ENCODE measurements around the gene TTR.

The TTR gene

GRCh38 chr18:31611511-31611910, 19.8 kb downstream of the TTR start:
- Mint-ChIP-seq H3K9me3 (no peaks in the 10 kb centered on the region), H3K27ac (no peak overlapping the region), H3K4me1 (peaks cover 17% of the 10 kb centered on the region), H3K36me3 (ENCODE audit: low read depth) (no peaks in the 10 kb centered on the region), H3K4me3 (no peak overlapping the region), H3K27me3 (ENCODE audit: low read depth) (peaks cover 4% of the 10 kb centered on the region)
- TF ChIP-seq, protein P1, sequence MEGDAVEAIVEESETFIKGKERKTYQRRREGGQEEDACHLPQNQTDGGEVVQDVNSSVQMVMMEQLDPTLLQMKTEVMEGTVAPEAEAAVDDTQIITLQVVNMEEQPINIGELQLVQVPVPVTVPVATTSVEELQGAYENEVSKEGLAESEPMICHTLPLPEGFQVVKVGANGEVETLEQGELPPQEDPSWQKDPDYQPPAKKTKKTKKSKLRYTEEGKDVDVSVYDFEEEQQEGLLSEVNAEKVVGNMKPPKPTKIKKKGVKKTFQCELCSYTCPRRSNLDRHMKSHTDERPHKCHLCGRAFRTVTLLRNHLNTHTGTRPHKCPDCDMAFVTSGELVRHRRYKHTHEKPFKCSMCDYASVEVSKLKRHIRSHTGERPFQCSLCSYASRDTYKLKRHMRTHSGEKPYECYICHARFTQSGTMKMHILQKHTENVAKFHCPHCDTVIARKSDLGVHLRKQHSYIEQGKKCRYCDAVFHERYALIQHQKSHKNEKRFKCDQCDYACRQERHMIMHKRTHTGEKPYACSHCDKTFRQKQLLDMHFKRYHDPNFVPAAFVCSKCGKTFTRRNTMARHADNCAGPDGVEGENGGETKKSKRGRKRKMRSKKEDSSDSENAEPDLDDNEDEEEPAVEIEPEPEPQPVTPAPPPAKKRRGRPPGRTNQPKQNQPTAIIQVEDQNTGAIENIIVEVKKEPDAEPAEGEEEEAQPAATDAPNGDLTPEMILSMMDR (IDR thresholded peaks at IDR 0.05; ENCODE audit: unreplicated experiment in 3 of 3), result no peak

- Mint-ChIP-seq H3K27ac (no peak overlapping the region), H3K4me1 (peaks cover 17% of the 10 kb centered on the region), H3K4me3 (no peak overlapping the region), H3K36me3 (ENCODE audit: low read depth) (no peaks in the 10 kb centered on the region), H3K27me3 (ENCODE audit: low read depth) (peaks cover 4% of the 10 kb centered on the region), H3K9me3 (no peaks in the 10 kb centered on the region)
- TF ChIP-seq, protein P1 (IDR thresholded peaks at IDR 0.05; ENCODE audit: unreplicated experiment in 3 of 3), result no peak
Measured at GRCh38 chr18:31612124-31612523, 20.4 kb downstream of the TTR start.

DNA sequence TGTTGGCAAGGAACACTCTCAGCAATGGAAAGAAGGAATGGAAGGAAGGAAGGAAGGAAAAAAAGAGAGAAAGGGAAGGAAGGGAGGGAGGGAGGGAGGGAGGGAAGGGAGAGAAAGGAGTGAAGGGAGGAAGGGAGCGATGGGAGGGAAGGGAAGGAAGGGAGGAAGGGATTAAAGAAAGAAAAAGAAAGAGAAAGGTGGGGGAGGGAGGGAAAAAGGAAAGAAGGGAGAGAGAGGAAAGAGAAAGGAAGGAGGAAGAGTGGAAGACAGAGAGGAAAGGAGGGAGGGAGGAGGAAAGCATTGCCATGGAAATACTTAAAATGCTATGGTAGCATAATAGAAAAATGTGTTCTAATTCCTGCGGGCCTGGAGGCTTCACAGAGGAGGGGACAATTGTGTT, 22.4 kb downstream of the TTR start:
- Mint-ChIP-seq H3K9me3 (no peaks in the 10 kb centered on the region), H3K4me1 (peaks cover 17% of the 10 kb centered on the region)
- TF ChIP-seq, protein P1 (IDR thresholded peaks at IDR 0.05; ENCODE audit: unreplicated experiment in 3 of 3), result no peak

DNA sequence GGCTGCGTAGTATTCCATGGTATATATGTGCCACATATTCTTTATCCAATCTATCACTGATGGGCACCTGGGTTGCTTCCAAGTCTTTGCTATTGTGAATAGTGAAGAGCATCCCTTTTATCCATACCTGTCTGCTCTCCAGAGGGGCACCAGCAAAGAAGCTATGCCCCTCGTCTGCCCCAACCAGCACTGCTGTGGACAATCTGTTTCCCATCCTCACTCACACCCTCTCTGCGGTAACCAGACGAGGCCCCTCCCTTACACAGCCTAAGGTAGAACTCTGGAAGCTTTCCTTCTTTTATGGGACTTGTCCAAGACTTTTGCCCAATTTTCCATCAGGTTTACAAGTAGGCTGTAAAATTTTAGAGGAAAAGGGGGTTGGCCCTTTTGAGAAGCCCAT, 24.9 kb downstream of the TTR start:
- H3K9me3 Mint-ChIP-seq, result no peaks in the 10 kb centered on the region
- no peaks in the 10 kb centered on the region for H3K4me1 Mint-ChIP-seq
- TF ChIP-seq, protein P1 (IDR thresholded peaks at IDR 0.05; ENCODE audit: unreplicated experiment in 3 of 3), result no peak
- H3K4me3 Mint-ChIP-seq, result no peak overlapping the region
- no peaks in the 10 kb centered on the region for H3K27me3 Mint-ChIP-seq (ENCODE audit: low read depth)
- peak overlapping the region in 1 of 3 experiments; percentile 16 for H3K27ac Mint-ChIP-seq
- H3K36me3 Mint-ChIP-seq (ENCODE audit: low read depth), result peaks cover 3% of the 10 kb centered on the region

More for the DNA sequence above, 22.4 kb downstream of the TTR start:
- Mint-ChIP-seq H3K27me3 (ENCODE audit: low read depth) (peaks cover 4% of the 10 kb centered on the region), H3K36me3 (ENCODE audit: low read depth) (no peaks in the 10 kb centered on the region), H3K4me3 (no peak overlapping the region), H3K27ac (no peak overlapping the region)

DNA sequence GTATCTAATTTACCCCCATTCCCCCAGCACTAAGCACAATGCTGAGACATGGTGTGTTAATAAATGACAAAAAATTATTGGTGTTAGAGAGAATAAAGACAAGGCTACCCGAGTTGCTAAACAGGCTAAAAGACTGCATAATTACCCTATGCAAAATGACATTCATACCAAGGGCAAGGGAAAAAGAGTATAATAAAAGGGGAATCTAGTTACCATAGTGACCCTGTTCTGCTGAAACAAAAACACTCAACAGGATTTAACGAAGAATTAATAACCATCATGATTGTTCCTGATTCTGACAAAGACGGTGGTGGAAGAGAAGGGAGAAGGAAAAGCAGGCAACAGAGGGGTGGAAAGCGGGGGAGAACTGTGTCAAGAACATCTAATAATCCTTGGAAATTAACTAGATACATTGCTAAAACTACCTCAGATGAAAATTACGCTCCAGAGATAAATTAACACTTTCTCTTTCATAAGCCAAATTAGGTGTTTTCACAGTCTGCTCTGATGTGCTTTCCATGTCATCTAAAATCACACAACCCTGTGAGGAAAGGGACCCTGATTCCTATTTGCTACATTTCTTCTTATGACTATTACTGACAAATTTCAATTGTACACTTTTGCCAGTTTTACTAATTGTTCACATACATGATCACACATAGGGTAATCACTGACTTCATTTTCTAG, 25.5 kb downstream of the TTR start:
- TF ChIP-seq, protein P1 (IDR thresholded peaks at IDR 0.05; ENCODE audit: unreplicated experiment in 3 of 3), result no peak
- Mint-ChIP-seq H3K4me3 (no peak overlapping the region), H3K4me1 (no peaks in the 10 kb centered on the region), H3K27ac (peak overlapping the region in 1 of 3 experiments; percentile 16), H3K27me3 (ENCODE audit: low read depth) (no peaks in the 10 kb centered on the region), H3K36me3 (ENCODE audit: low read depth) (peaks cover 3% of the 10 kb centered on the region), H3K9me3 (no peaks in the 10 kb centered on the region)

- H3K27ac Mint-ChIP-seq, result no peak overlapping the region
- TF ChIP-seq, protein P1 (IDR thresholded peaks at IDR 0.05; ENCODE audit: unreplicated experiment in 3 of 3), result no peak
- H3K9me3 Mint-ChIP-seq, result no peaks in the 10 kb centered on the region
- no peak overlapping the region for H3K4me3 Mint-ChIP-seq
- no peaks in the 10 kb centered on the region for H3K4me1 Mint-ChIP-seq
- no peaks in the 10 kb centered on the region for H3K27me3 Mint-ChIP-seq (ENCODE audit: low read depth)
- H3K36me3 Mint-ChIP-seq (ENCODE audit: low read depth), result peaks cover 3% of the 10 kb centered on the region
Measured at GRCh38 chr18:31618801-31619200, 27.1 kb downstream of the TTR start.
